Panc1 (cell line): ENCODE data around the gene OR2D2. TPM values are rescaled to one million over a fixed set of nuclear protein-coding genes. Genes with fewer than 3 reads are reported as not detected.

Source experiments
- ATAC-seq: fragments of 200-7000 bp; cut with Tn5 transposase; 2 replicates; pipeline ENCODE4 v1.9.1; 2020; ENCODE audit warnings: mild to moderate bottlenecking, moderate library complexity
- BruUV-seq: library from RNA; stranded (reverse); fragments of 400-500 nt; replicated peaks from 2 replicates; lab custom pipeline; 2021; lab: Mats Ljungman, UMichigan
- CTCF ChIA-PET: fragments of 300-600 bp; sonication (Branson Sonifier 250); formaldehyde crosslinking; loops from one replicate; lab custom pipeline; 2022; ENCODE audit warnings: antibody characterized with exemption; lab: Charles Lee
- POLR2A ChIA-PET: fragments of 300-600 bp; sonication (Branson Sonifier 250); formaldehyde crosslinking; loops from one replicate; lab custom pipeline; 2022; ENCODE audit warnings: antibody characterized with exemption; lab: Charles Lee
- DNase-seq: peaks from one replicate; pipeline ENCODE4 v3.0.0-alpha.2; 2010; ENCODE audit warnings: low read depth, low spot score
- H3K27ac ChIP-seq: 2 replicates; pipeline ENCODE4 v1.5.1; 2011; ENCODE audit warnings: mild to moderate bottlenecking, low read length, inconsistent platforms
- H3K27me3 ChIP-seq: fragments of 200-500 bp; sonication (Bioruptor generic); 2 replicates; pipeline ENCODE4 v1.6.0; 2014; ENCODE audit warnings: low read length, inconsistent platforms; ENCODE audit not compliant: control insufficient read depth, insufficient read depth
- H3K36me3 ChIP-seq: fragments of 200-500 bp; sonication (Bioruptor generic); 2 replicates; pipeline ENCODE4 v1.5.1; 2014; ENCODE audit warnings: inconsistent platforms, mild to moderate bottlenecking, low read length, moderate library complexity; ENCODE audit not compliant: control insufficient read depth, insufficient read depth
- H3K4me1 ChIP-seq: 2 replicates; pipeline ENCODE4 v1.5.1; 2011; ENCODE audit warnings: inconsistent platforms, mild to moderate bottlenecking, low read length, moderate library complexity; ENCODE audit not compliant: control insufficient read depth, insufficient read depth
- H3K4me3 ChIP-seq, 2 experiments: 2 replicates each; pipeline ENCODE4 v1.5.1; 2011 to 2012; ENCODE audit warnings: low read depth in 2 of 2, low read length in 2 of 2, mild to moderate bottlenecking in 2 of 2, inconsistent platforms in 1 of 2, moderate library complexity in 1 of 2
- H3K9me3 ChIP-seq: fragments of 200-500 bp; sonication (Bioruptor generic); 2 replicates; pipeline ENCODE4 v1.5.1; 2014; ENCODE audit warnings: low read depth, mild to moderate bottlenecking, inconsistent platforms, low read length, moderate library complexity; ENCODE audit not compliant: control insufficient read depth, insufficient read depth
- POLR2AphosphoS5 ChIP-seq: IDR thresholded peaks from 2 replicates; pipeline ENCODE4 v1.6.1; 2012; ENCODE audit warnings: mild to moderate bottlenecking, low read depth, low read length, moderate library complexity
- SIN3A ChIP-seq: IDR thresholded peaks from 2 replicates; pipeline ENCODE4 v1.6.1; 2012; ENCODE audit warnings: low read depth, mild to moderate bottlenecking, low read length, moderate library complexity, borderline replicate concordance; ENCODE audit not compliant: insufficient read depth
- TCF7L2 ChIP-seq: IDR thresholded peaks from 2 replicates; pipeline ENCODE4 v1.6.1; 2011; ENCODE audit warnings: mild to moderate bottlenecking, low read depth, low read length, inconsistent platforms
- in situ Hi-C: cut with HindIII; loops from 2 replicates; pipeline ENCODE4 v1.10.0; 2016; ENCODE audit warnings: low sequenced_read_pairs, low pct_unique_long_range_greater_than_20kb
- intact Hi-C: fragments of 100-400 bp; cut with micrococcal nuclease; formaldehyde crosslinking; loops from one replicate; pipeline ENCODE4 v1.10.0; 2022; ENCODE audit not compliant: unreplicated experiment
- total RNA-seq: library from RNA; stranded (reverse); gene quantifications from one replicate; pipeline ENCODE4 v1.2.1, GENCODE V29; 2021; ENCODE audit not compliant: unreplicated experiment
- TF ChIP-seq, protein P1 (sequence below), 2 experiments: IDR thresholded peaks; 2 replicates each; pipeline ENCODE4 v1.6.1; 2011 to 2012; ENCODE audit warnings: low read depth in 2 of 2, control low read depth in 1 of 2, low read length in 1 of 2, mild to moderate bottlenecking in 1 of 2, moderate library complexity in 1 of 2; ENCODE audit not compliant: insufficient read depth in 1 of 2
- TF ChIP-seq, protein P2 (sequence below): fragments of 450-650 bp; IDR thresholded peaks from 2 replicates; pipeline ENCODE4 v1.5.1; 2017; ENCODE audit warnings: mild to moderate bottlenecking

The OR2D2 gene
- total RNA-seq, 1 experiment from 2014 or later = 0.49 TPM

GRCh38 chr11:6841694-6842093 is 50.6 kb downstream of the OR2D2 start:
- in situ Hi-C loops (no loop called here), intact Hi-C loops (no loop called here)
- Histone ChIP-seq H3K27me3 (no peaks in the 10 kb centered on the region), H3K4me3 (no peak overlapping the region), H3K27ac (no peak overlapping the region), H3K4me1 (no peaks in the 10 kb centered on the region), H3K36me3 (no peaks in the 10 kb centered on the region), H3K9me3 (no peaks in the 10 kb centered on the region)
- ChIA-PET CTCF (no interaction called here), POLR2A (no interaction called here)
- DNase-seq = no peak
- TF ChIP-seq, protein P1, sequence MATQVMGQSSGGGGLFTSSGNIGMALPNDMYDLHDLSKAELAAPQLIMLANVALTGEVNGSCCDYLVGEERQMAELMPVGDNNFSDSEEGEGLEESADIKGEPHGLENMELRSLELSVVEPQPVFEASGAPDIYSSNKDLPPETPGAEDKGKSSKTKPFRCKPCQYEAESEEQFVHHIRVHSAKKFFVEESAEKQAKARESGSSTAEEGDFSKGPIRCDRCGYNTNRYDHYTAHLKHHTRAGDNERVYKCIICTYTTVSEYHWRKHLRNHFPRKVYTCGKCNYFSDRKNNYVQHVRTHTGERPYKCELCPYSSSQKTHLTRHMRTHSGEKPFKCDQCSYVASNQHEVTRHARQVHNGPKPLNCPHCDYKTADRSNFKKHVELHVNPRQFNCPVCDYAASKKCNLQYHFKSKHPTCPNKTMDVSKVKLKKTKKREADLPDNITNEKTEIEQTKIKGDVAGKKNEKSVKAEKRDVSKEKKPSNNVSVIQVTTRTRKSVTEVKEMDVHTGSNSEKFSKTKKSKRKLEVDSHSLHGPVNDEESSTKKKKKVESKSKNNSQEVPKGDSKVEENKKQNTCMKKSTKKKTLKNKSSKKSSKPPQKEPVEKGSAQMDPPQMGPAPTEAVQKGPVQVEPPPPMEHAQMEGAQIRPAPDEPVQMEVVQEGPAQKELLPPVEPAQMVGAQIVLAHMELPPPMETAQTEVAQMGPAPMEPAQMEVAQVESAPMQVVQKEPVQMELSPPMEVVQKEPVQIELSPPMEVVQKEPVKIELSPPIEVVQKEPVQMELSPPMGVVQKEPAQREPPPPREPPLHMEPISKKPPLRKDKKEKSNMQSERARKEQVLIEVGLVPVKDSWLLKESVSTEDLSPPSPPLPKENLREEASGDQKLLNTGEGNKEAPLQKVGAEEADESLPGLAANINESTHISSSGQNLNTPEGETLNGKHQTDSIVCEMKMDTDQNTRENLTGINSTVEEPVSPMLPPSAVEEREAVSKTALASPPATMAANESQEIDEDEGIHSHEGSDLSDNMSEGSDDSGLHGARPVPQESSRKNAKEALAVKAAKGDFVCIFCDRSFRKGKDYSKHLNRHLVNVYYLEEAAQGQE (IDR thresholded peaks at IDR 0.05; ENCODE audit: insufficient read depth in 1 of 2, low read depth in 2 of 2, low read length in 1 of 2) = no peak
- TF ChIP-seq, protein P2, sequence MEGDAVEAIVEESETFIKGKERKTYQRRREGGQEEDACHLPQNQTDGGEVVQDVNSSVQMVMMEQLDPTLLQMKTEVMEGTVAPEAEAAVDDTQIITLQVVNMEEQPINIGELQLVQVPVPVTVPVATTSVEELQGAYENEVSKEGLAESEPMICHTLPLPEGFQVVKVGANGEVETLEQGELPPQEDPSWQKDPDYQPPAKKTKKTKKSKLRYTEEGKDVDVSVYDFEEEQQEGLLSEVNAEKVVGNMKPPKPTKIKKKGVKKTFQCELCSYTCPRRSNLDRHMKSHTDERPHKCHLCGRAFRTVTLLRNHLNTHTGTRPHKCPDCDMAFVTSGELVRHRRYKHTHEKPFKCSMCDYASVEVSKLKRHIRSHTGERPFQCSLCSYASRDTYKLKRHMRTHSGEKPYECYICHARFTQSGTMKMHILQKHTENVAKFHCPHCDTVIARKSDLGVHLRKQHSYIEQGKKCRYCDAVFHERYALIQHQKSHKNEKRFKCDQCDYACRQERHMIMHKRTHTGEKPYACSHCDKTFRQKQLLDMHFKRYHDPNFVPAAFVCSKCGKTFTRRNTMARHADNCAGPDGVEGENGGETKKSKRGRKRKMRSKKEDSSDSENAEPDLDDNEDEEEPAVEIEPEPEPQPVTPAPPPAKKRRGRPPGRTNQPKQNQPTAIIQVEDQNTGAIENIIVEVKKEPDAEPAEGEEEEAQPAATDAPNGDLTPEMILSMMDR = no peak
- TF ChIP-seq SIN3A (no peak), POLR2AphosphoS5 (no peak), TCF7L2 (no peak)
- no peak for ATAC-seq
- BruUV-seq = no TSS peak

Other genes starting within 250 kb of the OR2D2 start
- 2.2 TPM for gene DCHS1, start 236.7 kb downstream of the OR2D2 start, total RNA-seq
- 115 TPM for gene MRPL17, start 209.2 kb downstream of the OR2D2 start, total RNA-seq
- 0.18 TPM for gene OR2AG2, start 120.5 kb downstream of the OR2D2 start, total RNA-seq
- gene OR2AG1, start 109.5 kb downstream of the OR2D2 start, total RNA-seq = not detected
- gene OR6A2, start 92.8 kb downstream of the OR2D2 start, total RNA-seq = 0.15 TPM
- not detected for gene OR10A5, start 46.8 kb downstream of the OR2D2 start, total RNA-seq
- not detected for gene OR10A2, start 29.4 kb downstream of the OR2D2 start, total RNA-seq
- gene OR10A4, start 15.9 kb downstream of the OR2D2 start, total RNA-seq = not detected
- gene OR2D3, start 28.5 kb upstream of the OR2D2 start, total RNA-seq = not detected
- gene ZNF215, start 33.9 kb upstream of the OR2D2 start, total RNA-seq = 12.8 TPM
- gene ZNF214, start 127.8 kb upstream of the OR2D2 start, total RNA-seq = 3.0 TPM
- 0.08 TPM for gene NLRP14, start 128.0 kb upstream of the OR2D2 start, total RNA-seq
- 0.10 TPM for gene RBMXL2, start 196.5 kb upstream of the OR2D2 start, total RNA-seq